ENCODE data around the gene TUBA4A.

The TUBA4A gene

GRCh38 chr2:219214786-219215185 lies 38.9 kb downstream of the TUBA4A start:
- H3K27ac ChIP-seq = no peak overlapping the region
- TF ChIP-seq ZFX (IDR thresholded peaks at IDR 0.05; ENCODE audit: borderline replicate concordance) = no peak
- TF ChIP-seq, protein P1, sequence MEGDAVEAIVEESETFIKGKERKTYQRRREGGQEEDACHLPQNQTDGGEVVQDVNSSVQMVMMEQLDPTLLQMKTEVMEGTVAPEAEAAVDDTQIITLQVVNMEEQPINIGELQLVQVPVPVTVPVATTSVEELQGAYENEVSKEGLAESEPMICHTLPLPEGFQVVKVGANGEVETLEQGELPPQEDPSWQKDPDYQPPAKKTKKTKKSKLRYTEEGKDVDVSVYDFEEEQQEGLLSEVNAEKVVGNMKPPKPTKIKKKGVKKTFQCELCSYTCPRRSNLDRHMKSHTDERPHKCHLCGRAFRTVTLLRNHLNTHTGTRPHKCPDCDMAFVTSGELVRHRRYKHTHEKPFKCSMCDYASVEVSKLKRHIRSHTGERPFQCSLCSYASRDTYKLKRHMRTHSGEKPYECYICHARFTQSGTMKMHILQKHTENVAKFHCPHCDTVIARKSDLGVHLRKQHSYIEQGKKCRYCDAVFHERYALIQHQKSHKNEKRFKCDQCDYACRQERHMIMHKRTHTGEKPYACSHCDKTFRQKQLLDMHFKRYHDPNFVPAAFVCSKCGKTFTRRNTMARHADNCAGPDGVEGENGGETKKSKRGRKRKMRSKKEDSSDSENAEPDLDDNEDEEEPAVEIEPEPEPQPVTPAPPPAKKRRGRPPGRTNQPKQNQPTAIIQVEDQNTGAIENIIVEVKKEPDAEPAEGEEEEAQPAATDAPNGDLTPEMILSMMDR (IDR thresholded peaks at IDR 0.05) = no peak

GRCh38 chr2:219214141-219214540 lies 39.6 kb downstream of the TUBA4A start:
- TF ChIP-seq, protein P1 (IDR thresholded peaks at IDR 0.05) = no peak
- no peak for TF ChIP-seq ZFX (IDR thresholded peaks at IDR 0.05; ENCODE audit: borderline replicate concordance)
- no peak overlapping the region for H3K27ac ChIP-seq

DNA sequence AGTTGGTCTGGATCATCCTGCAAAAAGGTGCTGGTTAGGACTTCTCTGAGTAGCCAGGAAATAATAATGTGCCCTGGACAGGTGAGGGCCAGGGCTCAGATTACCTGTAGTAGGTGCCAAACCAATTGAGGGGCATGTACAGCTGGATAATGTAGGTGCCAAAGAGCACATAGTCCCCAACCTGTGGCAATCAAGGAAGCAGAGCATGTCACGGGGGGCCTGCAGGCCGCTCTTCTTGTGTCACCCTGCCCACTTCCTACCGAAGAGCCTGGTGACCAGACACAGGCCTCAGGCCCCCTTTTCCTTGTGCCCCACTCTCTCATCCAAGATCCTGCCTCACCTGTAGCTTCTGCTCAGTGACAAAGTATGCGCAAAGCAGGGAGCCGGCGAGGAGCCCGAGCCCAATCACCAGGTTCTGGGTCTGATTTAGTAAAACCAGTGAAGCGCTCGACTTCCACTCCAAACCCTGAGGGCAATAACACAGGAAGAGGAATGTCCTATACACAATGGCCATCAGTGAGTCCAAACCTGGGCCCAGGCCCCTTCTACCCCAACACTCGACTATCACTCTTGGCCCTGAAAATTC lies 40.1 kb downstream of the TUBA4A start:
- TF ChIP-seq, protein P1 (IDR thresholded peaks at IDR 0.05) = no peak
- TF ChIP-seq ZFX (IDR thresholded peaks at IDR 0.05; ENCODE audit: borderline replicate concordance) = no peak
- H3K27ac ChIP-seq = no peak overlapping the region

- TF ChIP-seq, protein P1 (IDR thresholded peaks at IDR 0.05) = no peak
- no peak for TF ChIP-seq ZFX (IDR thresholded peaks at IDR 0.05; ENCODE audit: borderline replicate concordance)
These were observed 40.7 kb downstream of the TUBA4A start for GRCh38 chr2:219213026-219213415.

DNA sequence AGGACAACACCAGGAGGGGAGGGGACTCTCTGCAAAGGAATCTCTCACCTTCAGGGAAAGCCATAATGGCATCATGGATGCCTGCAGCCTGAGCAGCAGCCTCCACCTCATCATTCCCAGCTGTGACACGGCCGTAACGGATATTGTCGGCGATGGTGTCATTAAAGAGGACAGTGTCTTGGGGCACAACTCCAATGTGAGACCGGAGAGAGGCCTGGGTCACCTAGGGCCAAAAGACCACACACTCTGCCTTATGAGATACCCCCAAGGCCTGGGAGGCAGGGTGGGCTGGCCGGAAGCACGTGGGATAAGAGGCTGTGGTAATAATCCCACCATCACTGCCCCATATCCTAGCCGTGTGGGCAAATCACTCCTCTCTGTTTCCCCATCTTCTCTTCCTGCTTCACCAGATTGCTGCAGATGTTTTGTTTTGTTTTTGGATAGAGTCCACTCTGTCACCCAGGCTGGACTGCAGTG lies 42.8 kb downstream of the TUBA4A start:
- no peak for TF ChIP-seq ZFX (IDR thresholded peaks at IDR 0.05; ENCODE audit: borderline replicate concordance)
- TF ChIP-seq, protein P1 (IDR thresholded peaks at IDR 0.05) = no peak
- H3K27ac ChIP-seq = peak overlapping the region; percentile 6; the same call in 1 of the 2 replicates

More at GRCh38 chr2:219213026-219213415, 40.7 kb downstream of the TUBA4A start:
- H3K27ac ChIP-seq = no peak overlapping the region

GRCh38 chr2:219210196-219210885 lies 43.4 kb downstream of the TUBA4A start:
- TF ChIP-seq, protein P1 (IDR thresholded peaks at IDR 0.05) = no peak
- no peak for TF ChIP-seq ZFX (IDR thresholded peaks at IDR 0.05; ENCODE audit: borderline replicate concordance)
- peak overlapping the region; percentile 92; the same call in 1 of the 2 replicates for H3K27ac ChIP-seq
